Right ventricle myocardium superior (tissue), 1 donor: ENCODE results near the gene OR9G4. TPM values are rescaled to one million over a fixed set of nuclear protein-coding genes. Genes with fewer than 3 reads are reported as not detected.

Experiments used
- ATAC-seq: fragments of 200-7000 bp; cut with Tn5 transposase; one replicate; pipeline ENCODE4 v1.9.1; 2020; ENCODE audit warnings: mild to moderate bottlenecking; ENCODE audit not compliant: poor library complexity
- DNase-seq: peaks from one replicate; pipeline ENCODE4 v3.0.0-alpha.2; 2020
- intact Hi-C: fragments of 100-400 bp; cut with DNase I; formaldehyde crosslinking; loops from one replicate; pipeline ENCODE4 v1.11.2; 2022
- long read RNA-seq: library from polyadenylated mRNA; unstranded; transcript quantifications from one replicate; pipeline ENCODE4 v2.0.0, GENCODE V29; 2021
- total RNA-seq: library from RNA; stranded (reverse); fragmentation: NEBNext Ultra II Directional; extraction: Animal tissue kit (Norgen Biotek cat#: 25700); gene quantifications from one replicate; pipeline ENCODE4 v1.2.1, GENCODE V29; 2021
- donor health status: DM: no; HTN: yes; CAD: no; lungs with severe emphysema.

The OR9G4 gene
- total RNA-seq: not detected
- long read RNA-seq: 0 reads

DNA sequence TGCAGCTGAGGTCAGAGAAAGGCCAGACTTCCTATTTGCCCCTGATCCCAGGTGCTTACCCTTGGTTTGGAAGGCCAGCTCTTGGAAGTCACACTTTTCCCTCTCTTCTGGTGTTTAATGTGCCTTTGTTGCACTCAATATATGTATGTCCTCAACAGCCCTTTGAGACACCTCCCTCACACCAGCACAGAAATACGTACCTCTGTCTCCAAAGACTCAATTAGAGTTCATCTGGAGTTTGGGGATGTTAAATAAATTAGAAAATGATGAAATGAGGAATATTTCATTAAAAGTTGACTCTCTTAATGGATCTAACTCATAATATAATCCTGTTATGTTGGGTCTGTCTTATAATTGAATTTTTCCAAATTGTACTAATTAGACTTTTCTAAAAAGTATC, at the start of gene OR9G4:
Gene OR9G4, minus strand, starts transcription at position 101 of the 400 bp plus-strand sequence. CDS start 4,931 bp downstream, outside the sequence.
- intact Hi-C loops: no loop called here
- no peak for ATAC-seq

DNA sequence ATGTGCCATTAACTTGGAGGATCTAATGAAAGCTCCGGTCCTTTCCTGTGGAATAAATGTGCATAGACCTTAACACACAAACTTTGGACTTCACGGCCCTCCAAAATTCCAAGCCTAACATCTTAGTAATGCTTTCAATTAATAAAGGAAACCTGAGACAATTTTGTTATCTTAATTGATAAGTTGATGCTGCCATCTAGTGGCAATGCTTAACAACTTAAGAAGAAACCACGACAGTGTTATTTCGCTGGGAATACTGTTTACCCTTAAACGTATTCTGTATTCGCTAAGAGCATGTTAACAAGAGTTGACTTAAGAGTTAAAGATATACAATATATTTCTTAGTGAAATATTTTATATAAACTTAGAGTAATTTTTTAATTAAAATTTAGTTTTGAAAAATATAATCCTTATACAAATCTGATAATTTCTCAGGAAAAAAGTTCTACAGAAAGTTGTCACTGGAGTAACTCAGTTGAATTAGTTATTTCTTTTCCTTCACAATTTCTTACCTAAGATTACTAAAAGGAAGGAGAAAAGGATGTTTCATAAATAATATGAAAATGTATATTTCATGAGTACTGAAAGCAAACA, 35.0 kb upstream of the OR9G4 start:
- no peak for ATAC-seq
- DNase-seq: no peak
- intact Hi-C loops: no loop called here

More for the DNA sequence above, at the start of gene OR9G4:
- no peak for DNase-seq

DNA sequence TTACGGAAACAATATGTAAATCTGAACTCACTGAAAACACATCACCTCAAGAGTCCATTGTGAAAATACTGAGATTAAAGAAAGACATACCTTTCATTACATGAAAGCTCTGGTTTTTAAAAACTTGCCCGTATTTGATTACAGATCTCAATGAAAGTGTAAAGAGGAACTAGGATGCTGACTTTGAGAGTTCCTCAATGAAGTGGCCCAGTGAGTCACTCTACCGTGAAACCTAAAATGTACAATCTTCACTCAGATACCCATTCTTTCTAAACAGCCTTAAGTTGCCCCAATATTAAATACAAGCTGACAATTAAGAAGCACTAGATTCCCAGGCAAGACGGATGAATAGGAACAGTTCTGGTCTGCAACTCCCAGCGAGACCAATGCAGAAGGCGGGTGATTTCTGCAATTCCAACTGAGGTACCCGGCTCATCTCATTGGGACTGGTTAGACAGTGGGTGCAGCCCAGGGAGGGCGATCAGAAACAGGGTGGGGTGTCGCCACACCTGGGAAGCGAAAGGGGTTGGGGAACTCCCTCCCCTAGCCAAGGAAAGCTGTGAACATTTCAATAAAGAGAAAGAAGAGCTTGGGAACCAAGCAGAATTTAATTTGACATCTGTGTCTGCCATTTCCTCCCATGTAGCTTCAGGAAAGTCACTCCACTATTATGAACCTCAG, 33.8 kb upstream of the OR9G4 start:
- intact Hi-C loops: no loop called here
- ATAC-seq (no peak), DNase-seq (no peak)

DNA sequence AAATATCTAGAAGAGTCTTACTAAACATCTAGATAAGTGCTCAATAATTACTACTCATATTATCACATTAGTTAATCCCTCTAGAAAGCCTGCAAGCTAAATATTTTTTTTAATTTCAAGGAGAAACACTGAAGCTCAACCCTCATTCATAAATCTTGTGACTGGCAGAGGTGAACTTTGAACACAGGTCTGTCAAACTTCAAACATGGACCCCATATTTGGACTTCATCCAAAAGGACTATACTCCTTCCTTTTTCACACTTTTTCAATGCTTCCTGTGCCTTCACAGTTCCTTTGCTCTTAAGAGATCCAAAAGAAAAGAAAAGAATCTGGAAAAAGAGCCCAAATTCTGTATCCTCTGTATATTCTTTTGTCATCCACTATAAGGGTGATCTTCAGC, 28.3 kb upstream of the OR9G4 start:
- ATAC-seq (no peak), DNase-seq (no peak)
- intact Hi-C loops: loop anchor here (10.0 kb wide), 1 partner anchor 832 kb away; no protein-coding TSS in a partner anchor

DNA sequence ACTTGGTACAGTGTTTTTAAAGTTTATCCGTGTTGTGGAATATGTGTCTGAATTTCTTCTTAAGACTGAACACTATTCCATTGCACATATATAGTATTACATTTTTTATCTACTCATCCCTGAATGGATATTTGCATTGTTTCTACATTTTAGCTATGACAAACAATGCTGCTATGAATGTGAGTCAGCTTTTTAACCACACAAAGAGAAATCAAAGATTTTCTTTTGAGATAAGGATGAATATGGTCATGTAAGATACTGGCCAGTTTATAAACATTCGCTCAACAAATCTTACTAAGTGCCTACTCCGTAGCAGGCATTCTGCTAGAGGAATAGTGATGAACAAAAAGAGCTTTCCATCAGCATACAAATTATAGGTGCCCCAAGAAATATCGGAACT, 16.5 kb upstream of the OR9G4 start:
- intact Hi-C loops: no loop called here
- DNase-seq: no peak
- no peak for ATAC-seq

DNA sequence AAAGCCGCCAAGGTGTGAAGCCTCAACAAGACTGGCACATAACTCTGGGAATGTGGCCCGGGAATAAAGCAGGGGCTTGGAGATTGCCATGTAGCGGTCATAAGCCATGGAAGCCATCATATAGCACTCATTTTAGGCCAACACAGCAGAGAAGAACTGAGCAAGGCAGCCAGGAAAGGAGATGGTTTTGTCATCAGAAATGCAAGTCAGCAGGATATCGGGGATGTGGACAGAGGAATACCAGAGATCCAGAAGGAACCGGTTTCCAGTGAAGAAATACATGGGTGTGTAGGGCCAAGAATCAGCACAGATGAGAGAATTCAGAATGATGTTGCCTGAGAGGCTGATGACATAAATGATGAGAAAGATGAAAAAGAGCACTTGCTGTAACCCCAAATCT, 3.0 kb upstream of the OR9G4 start:
- no peak for DNase-seq
- intact Hi-C loops: no loop called here
- no peak for ATAC-seq

DNA sequence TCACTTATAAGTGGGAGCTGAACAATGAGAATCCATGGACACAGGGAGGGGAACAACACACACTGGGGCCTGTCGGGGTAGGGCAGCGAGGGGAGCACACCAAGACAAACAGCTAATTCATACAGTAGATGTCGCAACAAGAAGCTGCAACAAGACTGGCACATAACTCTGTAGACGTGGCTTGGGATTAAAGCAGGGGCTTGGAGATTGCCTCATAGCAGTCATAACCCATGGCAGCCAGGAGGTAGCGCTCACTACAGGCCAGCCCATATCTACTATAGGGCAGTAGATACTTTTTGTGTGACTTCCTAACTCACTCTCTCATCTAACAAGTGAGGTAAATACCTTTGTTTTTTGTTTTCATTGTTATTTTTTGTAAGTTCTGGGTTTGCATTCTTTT, 1.7 kb upstream of the OR9G4 start:
- no peak for DNase-seq
- intact Hi-C loops: no loop called here
- ATAC-seq: no peak

DNA sequence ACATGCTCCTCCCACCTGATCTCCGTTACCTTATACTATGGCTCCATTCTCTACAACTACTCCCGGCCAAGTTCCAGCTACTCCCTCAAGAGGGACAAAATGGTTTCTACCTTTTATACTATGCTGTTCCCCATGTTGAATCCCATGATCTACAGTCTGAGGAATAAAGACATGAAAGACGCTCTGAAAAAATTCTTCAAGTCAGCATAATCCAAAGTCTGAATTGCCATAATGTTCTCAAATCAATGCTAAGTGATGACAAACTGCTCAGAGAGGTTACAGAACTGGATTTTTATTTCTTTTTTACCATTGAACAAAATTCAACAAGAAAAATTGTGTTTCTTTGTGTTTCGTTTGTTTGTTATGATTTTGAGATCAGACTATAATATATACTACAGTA, 7.6 kb downstream of the OR9G4 start:
- ATAC-seq: no peak
- no peak for DNase-seq
- intact Hi-C loops: no loop called here

DNA sequence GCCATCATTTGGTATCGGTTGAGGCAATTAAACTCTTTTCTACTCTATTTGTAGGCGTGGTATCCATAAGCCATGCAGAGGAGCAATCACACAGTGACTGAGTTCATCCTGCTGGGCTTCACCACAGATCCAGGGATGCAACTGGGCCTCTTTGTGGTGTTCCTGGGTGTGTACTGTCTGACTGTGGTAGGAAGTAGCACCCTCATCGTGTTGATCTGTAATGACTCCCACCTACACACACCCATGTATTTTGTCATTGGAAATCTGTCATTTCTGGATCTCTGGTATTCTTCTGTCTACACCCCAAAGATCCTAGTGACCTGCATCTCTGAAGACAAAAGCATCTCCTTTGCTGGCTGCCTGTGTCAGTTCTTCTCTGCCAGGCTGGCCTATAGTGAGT, 8.4 kb downstream of the OR9G4 start:
- intact Hi-C loops: no loop called here
- ATAC-seq: no peak
- DNase-seq: no peak

DNA sequence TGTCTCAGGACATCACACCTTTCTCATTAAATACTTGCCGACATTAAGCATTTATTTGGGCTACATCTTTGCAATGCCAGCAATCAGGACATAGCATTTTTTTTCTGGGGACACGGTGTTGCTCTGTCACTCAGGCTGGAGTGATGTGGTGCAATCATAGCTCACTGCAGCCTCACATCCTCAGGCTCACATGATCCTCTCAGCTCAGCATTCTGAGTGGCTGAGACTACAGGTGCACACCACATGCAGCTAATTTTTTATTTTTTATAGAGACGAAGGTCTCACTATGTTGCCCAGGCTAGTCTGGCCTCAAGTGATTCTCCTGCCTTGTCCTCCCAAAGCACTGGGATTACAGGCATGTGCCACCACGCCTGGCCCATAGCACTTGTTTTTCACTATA, 28.0 kb downstream of the OR9G4 start:
- DNase-seq: no peak

DNA sequence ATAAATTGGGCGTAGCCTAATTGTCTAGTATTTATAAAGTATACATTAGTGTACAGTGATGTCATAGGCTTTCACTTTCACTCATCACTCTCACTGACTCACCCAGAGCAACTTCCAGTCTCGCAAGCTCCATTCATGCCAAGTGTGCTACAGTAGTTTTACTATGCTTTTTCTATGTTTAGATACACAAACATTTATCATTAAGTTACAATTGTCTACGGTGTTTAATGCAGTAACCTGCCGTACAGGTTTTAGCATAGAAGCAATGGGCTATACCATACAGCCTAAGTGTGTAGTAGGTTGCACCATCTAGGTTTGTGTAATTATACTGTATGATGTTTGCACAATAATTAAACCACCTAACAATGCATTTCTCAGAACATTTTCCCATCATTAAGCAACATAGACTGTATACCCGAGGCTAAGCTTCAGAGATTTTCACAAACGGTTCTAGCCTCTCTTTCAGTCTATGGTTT, 32.1 kb downstream of the OR9G4 start:
- intact Hi-C loops: no loop called here
- no peak for ATAC-seq
- no peak for DNase-seq

More for the DNA sequence above, 28.0 kb downstream of the OR9G4 start:
- ATAC-seq: no peak
- intact Hi-C loops: no loop called here

DNA sequence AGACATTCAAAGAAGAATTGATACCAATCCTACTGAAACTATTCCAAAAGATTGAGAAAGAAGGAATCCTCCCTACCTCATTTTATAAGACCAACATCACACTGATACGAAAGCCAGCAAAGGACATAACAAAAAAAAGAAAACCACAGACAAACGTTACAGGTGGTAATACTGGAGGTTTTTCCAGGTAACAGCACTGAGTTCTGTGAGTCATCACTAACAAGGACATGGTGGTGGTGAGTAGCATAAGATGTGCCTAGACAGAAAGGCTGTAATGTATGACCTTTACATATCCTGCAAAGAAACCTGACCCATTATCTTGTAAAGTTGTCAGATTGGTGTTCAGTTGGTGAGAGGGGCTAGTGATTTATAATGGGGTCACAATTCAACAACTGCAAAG, 34.3 kb downstream of the OR9G4 start:
- no peak for DNase-seq
- intact Hi-C loops: no loop called here
- ATAC-seq: no peak

DNA sequence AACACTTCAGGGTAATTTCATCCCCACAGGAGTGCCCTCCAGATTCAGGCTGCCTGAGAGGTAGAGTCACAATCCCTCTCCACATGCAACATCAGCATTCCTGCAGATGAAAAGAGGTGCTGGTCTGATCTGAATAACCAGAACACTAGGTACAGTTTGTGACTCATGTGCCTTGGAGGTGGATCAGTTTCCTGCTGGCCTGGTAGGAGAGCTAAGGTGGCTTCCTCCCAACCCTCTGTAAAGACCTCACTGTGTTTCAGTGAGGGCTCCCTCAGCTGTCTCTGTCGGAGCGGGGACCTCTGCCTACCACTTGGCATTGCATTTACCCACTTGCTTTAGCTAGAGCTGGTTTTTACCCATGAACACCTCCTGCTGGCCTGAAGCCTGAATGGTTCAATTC, 42.0 kb downstream of the OR9G4 start:
- no peak for ATAC-seq
- intact Hi-C loops: no loop called here
- no peak for DNase-seq

DNA sequence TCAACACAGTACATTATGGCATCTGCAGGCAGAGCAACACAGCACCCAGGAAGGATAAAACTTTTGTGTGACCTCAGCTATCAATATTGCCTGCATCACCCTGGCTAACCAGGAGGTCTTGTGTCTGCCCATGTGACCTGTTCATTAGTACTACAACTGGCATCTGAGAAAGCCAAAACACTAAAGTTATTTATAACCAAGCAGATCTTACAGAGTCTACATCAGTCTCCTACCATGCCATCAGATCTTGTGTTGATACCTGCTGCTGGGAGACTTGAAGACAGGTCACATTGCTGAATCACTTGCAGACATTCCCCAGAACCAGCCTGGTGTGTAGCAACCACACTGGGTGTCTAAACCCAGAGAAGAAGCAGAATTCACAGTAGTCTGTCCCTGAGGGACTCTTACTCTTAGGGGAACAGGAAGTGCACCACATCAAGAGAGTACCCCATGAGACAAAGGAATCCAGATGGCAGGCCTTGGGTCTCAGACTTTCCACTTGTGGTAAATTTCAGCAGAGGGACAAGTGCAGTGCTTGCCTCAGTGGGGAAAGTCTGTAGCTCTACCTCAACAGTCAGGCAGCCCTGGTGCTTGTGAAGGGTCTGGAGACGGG, 42.6 kb downstream of the OR9G4 start:
- DNase-seq: no peak
- no peak for ATAC-seq
- intact Hi-C loops: no loop called here

DNA sequence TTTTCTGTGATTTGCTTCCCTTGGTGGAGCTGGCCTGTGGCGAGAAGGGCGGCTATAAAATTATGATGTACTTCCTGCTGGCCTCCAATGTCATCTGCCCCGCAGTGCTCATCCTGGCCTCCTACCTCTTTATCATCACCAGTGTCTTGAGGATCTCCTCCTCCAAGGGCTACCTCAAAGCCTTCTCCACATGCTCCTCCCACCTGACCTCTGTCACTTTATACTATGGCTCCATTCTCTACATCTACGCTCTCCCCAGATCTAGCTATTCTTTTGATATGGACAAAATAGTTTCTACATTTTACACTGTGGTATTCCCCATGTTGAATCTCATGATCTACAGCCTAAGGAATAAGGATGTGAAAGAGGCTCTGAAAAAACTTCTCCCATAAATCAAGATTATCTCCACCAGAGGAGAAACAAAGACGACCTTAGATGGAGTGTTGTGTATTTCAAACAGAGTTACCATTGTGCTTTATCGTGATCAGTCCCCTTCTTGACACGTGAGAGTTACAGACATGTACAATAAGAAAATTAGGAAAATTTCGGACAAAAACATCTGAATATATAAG, 47.5 kb downstream of the OR9G4 start:
- no peak for ATAC-seq
- no peak for DNase-seq
- intact Hi-C loops: no loop called here

DNA sequence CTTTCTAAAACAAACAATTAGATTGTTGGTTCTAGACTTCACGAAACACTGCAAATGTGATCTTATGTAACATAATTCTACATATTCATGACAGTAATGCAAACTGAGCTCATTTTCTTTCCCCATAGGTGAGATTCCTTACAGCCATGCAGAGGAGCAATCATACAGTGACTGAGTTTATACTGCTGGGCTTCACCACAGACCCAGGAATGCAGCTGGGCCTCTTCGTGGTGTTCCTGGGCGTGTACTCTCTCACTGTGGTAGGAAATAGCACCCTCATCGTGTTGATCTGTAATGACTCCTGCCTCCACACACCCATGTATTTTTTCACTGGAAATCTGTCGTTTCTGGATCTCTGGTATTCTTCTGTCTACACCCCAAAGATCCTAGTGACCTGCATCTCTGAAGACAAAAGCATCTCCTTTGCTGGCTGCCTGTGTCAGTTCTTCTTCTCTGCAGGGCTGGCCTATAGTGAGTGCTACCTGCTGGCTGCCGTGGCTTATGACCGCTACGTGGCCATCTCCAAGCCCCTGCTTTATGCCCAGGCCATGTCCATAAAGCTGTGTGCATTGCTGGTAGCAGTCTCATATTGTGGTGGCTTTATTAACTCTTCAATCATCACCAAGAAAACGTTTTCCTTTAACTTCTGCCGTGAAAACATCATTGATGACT, 48.1 kb downstream of the OR9G4 start:
- no peak for ATAC-seq
- no peak for DNase-seq
- intact Hi-C loops: no loop called here

DNA sequence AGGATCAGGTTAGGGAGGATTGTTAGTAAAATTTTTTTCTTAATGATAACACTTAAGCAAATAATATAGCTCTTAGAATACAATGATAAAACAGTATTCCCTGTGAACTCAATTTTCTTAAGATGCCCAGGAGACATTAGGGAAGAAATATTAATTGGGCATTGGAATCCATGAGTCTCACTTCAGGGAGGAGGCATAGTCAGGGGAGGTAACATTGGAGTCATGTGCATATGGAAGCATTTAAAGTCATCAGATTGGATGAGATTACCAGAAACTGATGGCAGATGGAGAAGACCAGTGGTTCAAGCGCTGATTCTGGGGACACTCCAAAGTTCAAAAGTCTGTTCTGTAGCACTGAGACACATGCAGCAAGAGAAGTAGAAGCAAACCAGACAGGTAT, 49.7 kb downstream of the OR9G4 start, which contains the start of gene OR9G1:
Gene OR9G1, plus strand, starts transcription at position 301 of the 400 bp plus-strand sequence. CDS start 1,293 bp downstream, outside the sequence.
- DNase-seq (no peak), ATAC-seq (no peak)
- intact Hi-C loops: no loop called here

DNA sequence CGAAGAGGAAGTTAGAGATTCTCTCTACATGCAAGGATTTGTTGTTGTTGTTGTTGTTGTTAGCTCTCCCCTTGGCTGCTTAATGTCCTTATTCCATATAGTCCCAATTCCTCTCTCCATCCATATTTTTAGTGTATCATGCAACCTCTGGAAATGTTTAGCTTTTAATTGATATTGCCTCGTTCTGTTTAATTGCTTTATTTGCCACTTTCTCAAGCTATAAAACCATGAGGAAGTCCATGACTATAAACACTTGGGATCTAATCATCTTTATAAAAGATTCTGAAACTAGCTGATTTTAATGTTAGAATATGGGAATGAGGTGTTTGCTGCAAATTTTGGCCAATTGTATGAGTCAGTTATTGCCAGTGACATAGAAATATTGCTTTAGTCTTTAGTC, 55.1 kb downstream of the OR9G4 start:
- DNase-seq (no peak), ATAC-seq (no peak)
- intact Hi-C loops: no loop called here
